ENCODE measurements around the gene UBE2K.
"Not testable (repeated sequence)": the region's sequence is repeated elsewhere in the genome, so short reads cannot be mapped to it uniquely, and the experiment has no call there.

UBE2K gene, protein sequence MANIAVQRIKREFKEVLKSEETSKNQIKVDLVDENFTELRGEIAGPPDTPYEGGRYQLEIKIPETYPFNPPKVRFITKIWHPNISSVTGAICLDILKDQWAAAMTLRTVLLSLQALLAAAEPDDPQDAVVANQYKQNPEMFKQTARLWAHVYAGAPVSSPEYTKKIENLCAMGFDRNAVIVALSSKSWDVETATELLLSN
- 46.3 reads per million, percentile 66 among the genes with 10 or more reads in this experiment for total RNA-seq

DNA sequence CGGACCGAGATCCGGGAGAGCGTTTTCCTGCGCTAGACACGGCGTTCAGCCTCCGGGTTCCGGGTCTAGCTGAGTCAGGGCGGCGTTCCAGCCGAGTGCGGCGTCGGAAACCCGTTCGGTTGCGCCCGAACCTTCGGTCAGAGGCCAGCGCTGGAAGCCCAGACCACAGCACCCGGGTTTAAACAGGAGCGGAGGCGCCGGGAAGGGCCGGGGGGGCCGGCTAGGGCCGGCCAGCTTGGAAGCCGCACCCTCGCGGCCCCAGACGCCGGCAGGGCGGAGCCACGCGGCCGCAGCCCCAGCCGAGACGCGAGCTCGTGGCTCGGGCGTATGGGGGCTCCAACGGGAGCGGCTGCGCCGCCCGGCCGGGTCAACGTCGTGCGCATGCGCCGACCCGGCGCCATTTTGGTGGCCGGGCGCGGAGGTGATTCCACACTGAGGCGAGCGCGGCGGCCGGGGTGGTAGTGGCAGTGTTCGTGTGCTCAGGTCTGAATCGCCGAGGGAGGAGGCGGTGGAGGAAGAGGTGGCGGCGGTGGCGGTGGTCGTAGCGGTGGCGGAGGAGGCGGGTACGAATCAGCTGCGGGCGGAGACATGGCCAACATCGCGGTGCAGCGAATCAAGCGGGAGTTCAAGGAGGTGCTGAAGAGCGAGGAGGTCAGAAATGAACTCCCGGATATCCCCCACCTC, at the start of gene UBE2K:
TSS of gene UBE2K (plus strand) at position 397 of the 684 bp plus-strand sequence. CDS start at position 589, 192 bp downstream.
- DNase-seq = peak; percentile 85

DNA sequence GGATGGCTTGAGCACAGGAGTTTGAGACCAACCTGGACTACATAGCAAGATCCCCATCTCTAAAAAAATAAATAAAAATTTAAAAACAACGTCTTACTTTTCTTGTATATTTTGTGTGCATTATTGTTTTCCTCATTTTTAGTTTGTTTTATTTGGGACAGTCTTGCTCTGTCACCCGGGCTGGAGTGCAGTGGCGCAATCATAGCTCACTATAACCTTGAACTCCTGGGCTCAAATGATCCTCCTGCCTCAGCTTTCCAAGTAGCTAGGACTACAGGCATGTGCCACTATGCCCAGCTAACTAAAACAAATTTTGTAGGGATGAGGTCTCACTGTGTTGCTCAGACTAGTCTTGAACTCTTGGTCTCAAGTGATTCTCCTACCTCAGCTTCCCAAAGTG, 49.7 kb upstream of the UBE2K start:
- DNase-seq = no peak

DNA sequence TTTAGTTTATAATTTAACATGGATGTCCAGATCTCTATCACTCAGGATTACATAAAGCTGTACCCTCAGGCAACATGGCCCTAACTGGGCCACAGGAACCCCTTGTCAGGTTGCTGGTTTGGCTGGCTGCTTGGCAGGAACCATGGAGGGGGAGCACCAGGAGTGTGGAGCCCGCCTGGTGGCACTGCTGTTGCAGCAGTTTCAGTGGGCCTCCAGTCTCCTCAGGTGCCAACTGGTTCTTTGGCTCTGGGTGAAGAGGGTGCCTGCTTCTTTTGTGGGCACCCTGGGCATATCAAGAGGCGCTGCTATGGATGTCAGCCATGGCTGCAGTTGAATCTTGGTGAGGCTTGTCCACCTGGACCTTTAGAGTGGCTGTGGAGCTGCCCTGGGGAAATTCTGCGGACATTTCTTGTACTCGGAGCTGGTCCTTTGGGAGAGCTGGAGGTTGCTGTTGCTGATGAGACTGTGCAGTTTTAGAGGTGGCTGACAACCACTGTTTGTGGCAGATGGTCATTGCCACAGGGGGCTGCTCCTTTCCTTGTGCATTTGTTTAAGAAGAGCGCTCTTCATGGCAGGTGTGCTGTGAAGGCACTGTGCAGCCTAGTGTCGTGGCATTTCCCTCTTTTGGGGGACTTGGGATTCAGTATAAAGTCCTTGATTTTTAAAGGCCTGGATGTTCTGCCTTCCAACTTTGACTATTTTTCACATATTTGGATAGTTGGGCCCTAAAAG, 48.9 kb upstream of the UBE2K start:
- DNase-seq = no peak

DNA sequence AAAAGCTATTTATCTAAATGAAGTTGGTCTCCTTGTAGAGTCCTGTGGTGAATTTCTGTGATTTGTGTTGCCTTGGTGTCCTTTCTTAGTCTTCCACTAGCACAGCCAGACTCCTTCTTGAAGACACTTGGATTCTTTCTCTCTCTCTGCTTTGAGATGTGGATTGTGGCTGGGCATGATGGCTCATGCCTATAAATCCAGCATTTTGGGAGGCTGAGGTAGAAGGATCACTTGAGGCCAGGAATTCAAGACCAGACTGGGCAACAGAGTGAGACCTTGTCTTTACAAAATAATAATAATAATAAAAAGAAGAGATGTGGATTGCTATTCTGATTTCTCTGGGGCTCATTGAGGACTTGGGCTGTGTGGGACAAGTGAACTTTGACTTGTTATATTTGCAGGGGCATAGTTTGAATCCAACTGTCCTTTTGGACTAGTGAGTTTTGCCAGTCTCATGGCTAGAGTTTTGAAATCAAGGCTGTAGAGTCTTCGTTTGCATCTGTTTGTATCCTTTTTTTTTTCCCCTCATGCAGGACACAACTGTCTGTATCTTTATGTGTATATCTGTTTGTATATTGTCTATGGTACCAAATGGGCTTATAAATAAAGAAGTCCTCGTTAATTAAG, 48.2 kb upstream of the UBE2K start:
- DNase-seq = no peak

DNA sequence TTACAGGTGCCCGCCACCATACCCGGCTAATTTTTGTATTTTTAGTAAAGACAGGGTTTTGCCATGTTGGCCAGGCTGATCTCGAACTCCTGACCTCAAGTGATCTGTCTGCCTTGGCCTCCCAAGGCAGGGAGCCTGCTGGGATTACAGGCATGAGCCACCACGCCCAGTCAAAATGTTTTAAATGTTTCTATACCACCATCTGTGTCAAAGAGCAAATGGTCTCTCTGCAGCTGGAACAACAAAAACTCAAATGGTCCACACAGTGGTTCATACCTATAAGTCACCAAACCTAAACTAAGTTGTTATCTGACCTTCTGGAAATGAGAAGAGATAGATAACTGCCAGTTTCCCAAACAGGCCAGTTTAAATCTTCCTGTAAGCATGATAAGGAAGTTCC, 46.4 kb upstream of the UBE2K start:
- DNase-seq = not testable (repeated sequence)

DNA sequence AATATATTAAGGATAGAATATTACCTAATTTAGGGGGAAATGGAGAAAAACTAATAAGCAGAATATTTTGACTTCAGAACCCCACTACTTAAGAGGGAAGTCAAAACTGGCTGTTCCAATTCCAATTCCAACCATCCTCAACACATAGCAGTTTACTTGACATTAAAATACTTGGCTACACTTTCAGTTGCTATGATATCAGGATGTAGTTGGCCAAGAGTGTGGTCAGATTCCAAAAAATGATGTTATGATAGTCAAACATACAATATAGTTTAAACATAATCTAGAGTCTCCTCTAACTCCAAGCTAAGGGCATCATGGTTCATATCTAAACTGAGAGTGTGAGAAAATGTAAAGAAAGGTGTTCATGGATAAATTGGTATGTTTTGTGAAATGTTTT, 42.7 kb upstream of the UBE2K start:
- DNase-seq = no peak

DNA sequence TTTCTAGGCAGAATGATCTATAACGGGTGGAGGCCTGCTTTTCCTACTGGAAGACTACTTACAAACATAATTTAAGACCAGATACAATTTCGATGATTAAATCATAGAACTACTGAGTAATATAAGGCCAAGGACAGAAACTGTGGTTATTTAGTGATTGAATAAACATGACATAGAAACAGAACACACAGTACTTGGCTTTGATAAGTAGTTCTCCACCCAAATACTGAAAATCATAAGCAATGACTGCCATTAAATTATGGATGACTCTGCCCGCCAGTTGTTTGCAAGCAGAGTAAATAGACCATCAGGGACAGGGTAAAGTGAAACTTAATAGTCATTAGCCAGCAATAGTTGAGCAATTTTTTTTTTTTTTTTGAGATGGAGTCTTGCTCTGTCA, 42.1 kb upstream of the UBE2K start:
- no peak for DNase-seq

DNA sequence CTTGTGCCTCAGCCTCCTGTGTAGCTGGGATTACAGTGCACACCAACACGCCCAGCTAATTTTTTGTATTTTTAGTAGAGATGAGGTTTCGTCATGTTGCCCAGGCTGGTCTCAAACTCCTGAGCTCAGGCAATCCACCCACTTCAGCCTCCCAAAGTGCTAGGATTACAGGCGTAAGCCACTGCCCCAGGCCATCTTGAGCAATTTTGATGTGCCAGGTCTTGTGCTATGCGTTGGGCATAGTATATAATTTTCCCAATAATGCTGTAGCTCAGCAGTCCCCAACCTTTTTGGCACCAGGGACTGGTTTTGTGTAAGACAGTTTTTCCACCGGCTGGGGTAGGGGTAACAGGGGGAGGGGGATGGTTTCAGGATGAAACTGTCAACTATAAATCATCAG, 41.3 kb upstream of the UBE2K start:
- not testable (repeated sequence) for DNase-seq

DNA sequence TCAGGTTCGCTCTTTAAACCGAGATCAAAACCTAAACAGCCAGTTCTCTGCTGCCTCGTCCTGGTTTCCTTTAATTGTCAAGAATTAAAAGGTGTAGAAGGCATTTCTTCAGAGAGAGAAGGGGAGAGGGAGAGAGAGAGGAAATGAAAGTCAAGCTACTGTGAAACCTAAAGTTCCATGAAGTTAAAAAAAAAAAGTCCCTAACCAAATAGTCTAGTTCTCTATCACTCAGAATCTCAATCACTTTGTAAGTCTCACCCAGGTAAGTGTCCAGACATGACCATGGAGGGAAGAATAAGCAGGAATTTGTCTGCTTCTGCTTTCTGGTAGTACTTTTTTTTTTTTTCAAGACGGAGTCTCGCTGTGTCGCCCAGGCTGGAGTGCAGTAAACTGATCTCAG, 40.5 kb upstream of the UBE2K start:
- no peak for DNase-seq

DNA sequence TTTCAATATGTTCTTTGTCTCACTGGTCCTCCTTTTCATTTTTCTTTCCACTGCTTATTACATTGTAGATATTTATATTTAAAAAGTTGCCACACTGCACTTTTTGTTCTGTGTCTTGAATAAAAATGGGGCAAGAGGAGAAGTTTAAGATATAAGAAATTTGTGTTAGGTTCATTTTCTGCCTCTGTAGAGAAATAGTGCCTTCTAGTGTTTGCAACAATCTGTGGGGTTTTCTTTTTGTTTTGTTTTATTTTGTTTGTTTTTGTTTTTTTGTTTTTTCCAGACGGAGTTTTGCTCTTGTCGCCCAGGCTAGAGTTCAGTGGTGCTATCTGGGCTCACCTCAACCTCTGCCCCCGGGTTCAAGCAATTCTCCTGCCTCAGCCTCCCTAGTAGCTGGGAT, 39.2 kb upstream of the UBE2K start:
- no peak for DNase-seq

DNA sequence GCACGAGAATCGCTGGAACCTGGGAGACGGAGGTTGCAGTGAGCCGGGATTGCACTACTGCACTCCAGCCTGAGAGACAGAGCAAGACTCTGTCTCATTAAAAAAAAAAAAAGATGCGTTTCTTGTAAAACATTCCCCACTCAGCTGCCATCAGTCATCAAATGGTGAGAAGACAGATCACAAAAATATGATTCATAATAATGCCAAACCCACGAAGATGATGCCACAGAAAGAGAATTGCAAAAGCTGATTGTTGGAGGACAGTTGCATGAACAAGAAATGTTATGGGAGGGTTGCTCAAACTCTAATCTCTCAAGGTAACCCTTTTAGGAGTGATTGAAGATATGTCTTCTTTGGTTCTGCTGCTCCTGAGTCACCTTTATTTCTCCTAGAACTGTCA, 37.9 kb upstream of the UBE2K start:
- no peak for DNase-seq

DNA sequence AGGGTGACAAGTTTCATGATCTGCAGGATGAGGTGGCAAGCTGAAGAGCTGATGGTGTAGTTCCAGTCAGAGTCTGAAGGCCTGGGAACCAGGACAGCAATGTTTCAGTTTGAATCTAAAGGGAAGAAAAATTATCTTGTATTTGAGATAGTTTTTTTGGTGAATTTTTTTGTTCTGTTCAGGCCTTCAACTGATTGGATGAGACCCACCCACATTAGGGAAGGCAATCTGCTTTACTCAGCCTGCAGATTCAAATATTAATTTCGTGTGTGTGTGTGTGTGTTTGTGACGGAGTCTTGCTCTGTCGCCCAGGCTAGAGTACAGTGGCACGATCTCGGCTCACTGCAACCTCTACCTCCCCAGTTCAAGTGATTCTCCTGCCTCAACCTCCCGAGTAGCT, 37.2 kb upstream of the UBE2K start:
- no peak for DNase-seq

DNA sequence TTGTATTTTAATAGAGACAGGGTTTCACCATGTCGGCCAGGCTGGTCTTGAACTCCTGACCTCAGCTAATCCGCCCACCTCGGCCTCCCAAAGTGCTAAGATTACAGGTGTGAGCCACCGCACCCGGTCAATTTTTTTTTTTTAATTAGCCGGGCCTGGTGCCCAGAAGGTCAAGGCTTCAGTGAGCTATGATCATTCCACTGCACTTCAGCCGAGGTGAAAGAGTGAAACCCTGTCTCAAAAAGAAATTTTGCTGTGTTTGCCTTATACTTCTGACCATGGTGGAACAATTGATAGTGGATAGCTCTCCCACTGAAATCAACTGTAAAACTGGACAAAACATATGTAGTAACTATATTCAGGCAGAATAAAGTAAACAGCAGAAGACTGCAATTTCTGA, 35.3 kb upstream of the UBE2K start:
- DNase-seq = no peak

DNA sequence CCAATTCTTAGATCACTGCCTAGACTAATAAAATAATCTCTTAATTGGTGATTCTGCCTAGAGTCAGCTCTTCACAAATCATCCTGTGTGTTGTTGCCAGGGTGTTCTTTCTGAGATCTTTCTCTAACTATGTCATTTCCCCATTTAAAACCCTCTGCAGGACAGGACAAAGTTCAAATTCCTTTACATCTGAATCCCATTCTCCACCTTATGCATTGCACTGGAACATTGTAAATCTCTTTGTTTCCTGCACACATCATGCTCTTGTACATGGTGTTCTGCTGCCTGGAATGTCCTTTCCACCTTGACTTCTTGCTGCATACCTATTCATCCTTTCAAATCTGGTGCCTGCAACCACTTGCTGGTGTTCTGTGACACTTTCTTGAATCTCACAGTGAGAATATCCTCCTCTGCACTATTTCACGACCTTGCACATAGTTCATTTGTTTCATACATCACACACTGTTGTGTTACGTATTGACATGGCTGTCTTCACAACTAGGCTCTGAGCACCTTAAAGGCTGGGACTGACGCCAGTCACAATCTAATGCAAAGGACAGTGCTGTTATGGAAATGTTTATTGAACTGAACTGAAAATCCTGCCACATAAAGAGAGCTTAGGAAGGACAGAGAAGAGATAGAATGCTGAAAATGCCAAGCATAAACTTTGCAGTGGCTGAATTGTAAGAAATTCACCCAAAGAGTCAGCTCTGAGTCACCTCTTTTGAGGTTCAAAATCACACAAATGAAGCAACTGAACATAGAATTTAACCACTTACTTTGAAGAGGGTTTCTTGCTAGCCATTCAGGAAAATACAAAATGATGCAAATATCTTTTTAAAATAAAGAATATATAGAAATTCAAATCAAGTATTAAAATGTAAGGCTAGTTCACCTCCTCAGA, 32.9 kb upstream of the UBE2K start:
- no peak for DNase-seq

DNA sequence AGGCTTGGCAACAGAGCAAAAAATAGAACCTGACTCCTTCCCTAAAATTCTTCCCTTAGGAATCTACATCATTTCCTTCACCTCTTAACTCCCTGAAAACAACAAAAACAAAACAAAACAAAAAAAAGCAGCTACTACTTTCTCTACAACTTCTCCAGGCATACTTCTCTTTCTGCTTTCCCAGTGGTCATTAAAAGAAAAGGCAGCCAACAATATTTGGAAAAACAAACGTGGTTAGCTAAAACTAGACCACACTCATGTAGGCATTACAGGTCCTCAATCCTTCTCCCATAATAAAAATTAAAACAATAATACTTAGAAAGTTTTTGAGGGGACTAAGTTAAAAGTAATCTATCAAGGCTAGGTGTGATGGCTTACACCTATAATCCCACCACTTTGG, 30.2 kb upstream of the UBE2K start:
- no peak for DNase-seq

DNA sequence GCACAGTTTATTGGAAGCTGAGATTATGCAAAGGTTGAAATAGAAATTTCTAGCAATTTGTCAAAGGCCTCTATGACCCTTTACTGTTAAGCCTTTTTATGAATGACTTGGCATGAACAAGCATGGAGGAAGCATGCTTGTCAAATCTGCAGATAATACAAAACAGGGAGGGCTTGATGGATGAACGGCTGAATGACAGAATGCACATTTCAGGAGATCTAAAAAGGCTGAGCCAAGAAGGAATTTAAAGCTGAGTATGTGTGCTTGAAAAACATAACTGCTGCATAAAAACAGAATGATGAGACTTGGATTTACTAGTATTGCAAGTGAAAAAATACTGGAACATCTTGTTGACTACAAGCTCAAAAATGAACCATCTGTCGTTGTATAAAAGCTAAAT, 29.0 kb upstream of the UBE2K start:
- DNase-seq = no peak

DNA sequence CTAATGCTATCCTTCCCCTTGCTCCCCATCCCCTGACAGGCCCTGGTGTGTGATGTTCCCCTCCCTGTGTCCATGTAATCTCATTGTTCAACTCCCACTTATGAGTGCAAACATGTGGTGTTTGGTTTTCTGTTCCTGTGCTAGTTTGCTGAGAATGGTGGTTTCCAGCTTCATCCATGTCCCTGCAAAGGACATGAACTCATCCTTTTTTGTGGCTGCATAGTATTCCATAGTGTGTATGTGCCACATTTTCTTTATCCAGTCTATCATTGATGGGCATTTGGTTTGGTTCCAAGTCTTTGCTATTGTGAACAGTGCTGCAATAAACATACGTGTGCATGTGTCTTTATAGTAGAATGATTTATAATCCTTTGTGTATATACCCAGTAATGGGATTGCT, 27.6 kb upstream of the UBE2K start:
- not testable (repeated sequence) for DNase-seq

DNA sequence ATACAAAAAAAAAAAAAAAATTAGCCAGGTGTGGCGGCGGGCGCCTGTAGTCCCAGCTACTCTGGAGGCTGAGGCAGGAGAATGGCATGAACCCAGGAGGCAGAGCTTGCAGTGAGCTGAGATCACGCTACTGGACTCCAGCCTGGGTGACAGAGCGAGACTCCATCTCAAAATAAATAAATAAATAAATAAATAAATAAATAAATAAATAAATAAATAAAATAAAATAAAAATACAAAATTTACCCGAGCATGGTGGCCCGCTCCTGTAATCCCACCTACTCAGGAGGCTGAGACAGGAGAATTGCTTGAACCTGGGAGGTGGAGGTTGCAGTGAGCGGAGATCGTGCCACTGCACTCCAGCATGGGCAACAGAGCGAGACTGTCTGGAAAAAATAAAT, 22.3 kb upstream of the UBE2K start:
- not testable (repeated sequence) for DNase-seq

DNA sequence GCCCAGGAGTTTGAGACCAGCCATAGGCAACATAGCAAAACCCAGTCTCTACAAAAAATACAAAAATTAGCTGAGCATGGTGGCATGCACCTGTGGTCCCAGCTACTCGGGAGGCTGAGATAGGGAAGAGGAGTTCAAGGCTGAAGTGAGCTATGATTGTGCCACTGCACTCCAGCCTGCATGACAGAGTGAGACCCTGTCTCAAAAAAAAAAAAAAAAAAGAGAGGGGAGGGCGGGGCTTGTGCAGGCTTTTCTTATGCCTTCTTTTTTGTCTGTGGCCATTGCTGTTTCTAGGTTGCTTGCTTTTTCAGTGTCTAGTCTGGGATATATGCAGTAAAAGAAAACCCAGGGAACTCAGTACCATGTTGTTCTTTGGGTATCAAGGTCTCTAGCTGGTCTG, 16.9 kb upstream of the UBE2K start:
- not testable (repeated sequence) for DNase-seq

DNA sequence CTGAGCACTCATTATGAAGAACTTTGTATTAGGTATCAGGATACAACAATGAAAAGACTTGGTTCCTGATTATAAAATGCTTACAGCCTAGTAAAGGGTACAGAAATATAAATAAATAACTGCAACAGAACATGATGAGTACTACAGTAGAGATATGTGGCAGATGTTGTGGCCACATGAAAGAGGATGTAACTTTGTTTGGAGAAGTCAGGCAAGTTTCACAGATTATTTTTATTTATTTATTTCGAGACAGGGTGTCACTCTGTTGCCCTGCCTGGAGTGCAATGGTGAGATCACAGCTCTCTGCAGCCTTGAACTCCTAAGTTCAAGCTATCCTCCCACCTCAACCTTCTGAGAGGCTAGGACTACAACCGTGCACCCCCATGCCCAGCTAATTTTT, 15.8 kb upstream of the UBE2K start:
- DNase-seq = no peak

DNA sequence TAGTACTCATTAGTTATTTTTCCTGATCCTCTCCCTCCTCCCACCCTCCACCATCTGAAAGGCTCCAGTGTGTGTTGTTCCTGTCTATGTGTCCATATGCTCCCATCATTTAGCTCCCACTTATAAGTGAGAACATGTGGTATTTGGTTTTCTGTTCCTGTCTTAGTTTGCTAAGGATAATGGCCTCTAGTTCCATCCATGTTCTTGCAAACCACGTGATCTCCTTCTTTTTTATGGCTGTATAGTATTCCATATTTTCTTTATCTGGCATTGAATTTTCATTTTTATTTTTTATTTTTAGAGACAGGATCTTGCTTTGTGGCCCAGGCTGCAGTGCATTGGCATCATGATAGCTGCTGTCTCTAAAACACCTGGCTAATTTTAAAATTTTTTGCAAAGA, 11.9 kb upstream of the UBE2K start:
- no peak for DNase-seq

DNA sequence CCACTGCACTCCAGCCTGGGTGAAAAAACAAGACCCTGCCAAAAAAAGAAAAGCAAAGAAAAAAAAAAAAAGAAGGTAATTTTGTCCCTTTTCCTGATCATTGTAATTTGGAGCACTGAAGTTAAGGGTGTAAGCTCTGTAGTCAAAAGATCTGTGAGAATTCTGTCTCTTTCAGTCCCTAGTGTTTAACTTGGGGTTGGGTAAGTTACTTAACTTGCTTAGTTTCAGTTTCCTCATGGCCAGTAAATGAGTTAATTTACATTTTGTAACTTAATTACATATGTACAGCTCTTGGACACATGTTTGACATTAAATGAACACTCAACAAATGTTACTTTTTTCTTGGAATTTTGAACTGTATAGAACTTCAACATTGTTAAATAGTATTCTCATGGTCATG, 10.9 kb upstream of the UBE2K start:
- DNase-seq = no peak

DNA sequence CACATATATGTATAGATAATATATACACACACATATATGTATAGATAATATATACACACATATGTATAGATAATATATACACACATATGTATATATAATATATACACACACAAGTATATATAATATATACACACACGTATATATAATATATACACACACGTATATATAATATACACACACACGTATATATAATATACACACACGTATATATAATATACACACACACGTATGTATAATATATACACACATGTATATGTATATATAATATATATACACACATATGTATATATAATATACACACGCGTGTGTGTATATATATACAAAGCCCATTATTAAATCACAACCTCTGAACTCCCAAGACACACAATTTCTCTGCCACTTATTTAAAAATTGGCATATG, 8.0 kb upstream of the UBE2K start:
- DNase-seq = no peak
